HCT116 (cell line): Measurements from ENCODE around the gene IFIT5. TPM values are rescaled to one million over a fixed set of nuclear protein-coding genes. Genes with fewer than 3 reads are reported as not detected.

Experiments
- ATAC-seq: fragments of 200-7000 bp; cut with Tn5 transposase; 2 replicates; pipeline ENCODE4 v1.9.1; 2020; ENCODE audit warnings: mild to moderate bottlenecking, moderate library complexity
- BruUV-seq: library from RNA; stranded (reverse); fragments of 400-500 nt; replicated peaks from 2 replicates; lab custom pipeline; 2021; lab: Mats Ljungman, UMichigan
- CTCF ChIA-PET: fragments of 300-600 bp; sonication (Branson Sonifier 250); formaldehyde crosslinking; loops from one replicate; lab custom pipeline; 2021; ENCODE audit warnings: antibody characterized with exemption; lab: Charles Lee
- POLR2A ChIA-PET: fragments of 300-600, 350-600 bp; sonication (Branson Sonifier 250); formaldehyde crosslinking; loops from one replicate; lab custom pipeline; 2021; ENCODE audit warnings: antibody characterized with exemption; lab: Charles Lee
- RAD21 ChIA-PET, 2 experiments: fragments of 300-600 bp; sonication (Branson Sonifier 250); formaldehyde crosslinking; loops; one replicate each; lab custom pipeline; 2023; ENCODE audit warnings: low total read pairs in 2 of 2; ENCODE audit not compliant: uncharacterized antibody in 2 of 2, unreplicated experiment in 2 of 2, low non-redundant PET in 1 of 2; lab: Charles Lee
- DNase-seq: peaks from one replicate; pipeline ENCODE4 v3.0.0-alpha.2; 2010; ENCODE audit warnings: low read depth, low spot score
- H2AFZ ChIP-seq: fragments of 200-600 bp; shearing (Covaris generic), sonication (generic); 2 replicates; pipeline ENCODE4 v1.6.1; 2017; ENCODE audit warnings: low read depth, mixed run types, mixed read lengths, antibody characterized with exemption, low read length; ENCODE audit not compliant: poor library complexity, severe bottlenecking
- H3K27ac ChIP-seq: 2 replicates; pipeline ENCODE4 v1.5.1; 2012; ENCODE audit warnings: low read depth, low read length
- H3K27me3 ChIP-seq: fragments of 200-600 bp; sonication (generic); 2 replicates; pipeline ENCODE4 v1.6.1; 2016; ENCODE audit warnings: mixed run types, low read length, mixed read lengths; ENCODE audit not compliant: insufficient read depth
- H3K36me3 ChIP-seq, 2 experiments: fragments of 200-500 bp in 1 of 2; fragments of 200-600 bp in 1 of 2; sonication (Bioruptor generic) in 1 of 2; sonication (generic) in 1 of 2; 2 replicates each; pipeline versions ENCODE4 v1.5.1 to v1.6.1; 2014 to 2016; ENCODE audit warnings: low read length in 2 of 2, inconsistent platforms in 1 of 2, mixed read lengths in 1 of 2, mixed run types in 1 of 2; ENCODE audit not compliant: insufficient read depth in 2 of 2, control insufficient read depth in 1 of 2
- H3K4me1 ChIP-seq, 2 experiments: fragments of 200-600 bp in 1 of 2; sonication (generic) in 1 of 2; 2 replicates each; pipeline versions ENCODE4 v1.5.1 to v1.6.1; 2012 to 2017; ENCODE audit warnings: low read length in 2 of 2, inconsistent platforms in 1 of 2, mild to moderate bottlenecking in 1 of 2, mixed read lengths in 1 of 2, mixed run types in 1 of 2, moderate library complexity in 1 of 2; ENCODE audit not compliant: insufficient read depth in 2 of 2, control insufficient read depth in 1 of 2
- H3K4me2 ChIP-seq: fragments of 200-600 bp; sonication (generic); 2 replicates; pipeline ENCODE4 v1.6.1; 2017; ENCODE audit warnings: mixed run types, low read length, mixed read lengths
- H3K4me3 ChIP-seq, 2 experiments: fragments of 200-600 bp in 1 of 2; sonication (generic) in 1 of 2; replicated peaks in 1 of 2; 2 replicates each; pipeline ENCODE4 v1.5.1; 2011 to 2016; ENCODE audit warnings: low read length in 2 of 2, control low read depth in 1 of 2, low read depth in 1 of 2, mild to moderate bottlenecking in 1 of 2, mixed read lengths in 1 of 2, mixed run types in 1 of 2
- H3K79me2 ChIP-seq: fragments of 200-600 bp; sonication (generic); 2 replicates; pipeline ENCODE4 v1.6.1; 2017; ENCODE audit warnings: mild to moderate bottlenecking, mixed run types, low read length, moderate library complexity, mixed read lengths; ENCODE audit not compliant: insufficient read depth
- H3K9ac ChIP-seq: fragments of 200-600 bp; sonication (generic); 2 replicates; pipeline ENCODE4 v1.6.1; 2016; ENCODE audit warnings: low read length, mixed read lengths
- H3K9me2 ChIP-seq: fragments of 200-600 bp; sonication (generic), shearing (Covaris generic); 2 replicates; pipeline ENCODE4 v1.6.1; 2017; ENCODE audit warnings: mixed run types, mild to moderate bottlenecking, moderate library complexity; ENCODE audit not compliant: insufficient read depth
- H3K9me3 ChIP-seq, 2 experiments: fragments of 200-500 bp in 1 of 2; fragments of 200-600 bp in 1 of 2; sonication (Bioruptor generic) in 1 of 2; sonication (generic) in 1 of 2; 2 replicates each; pipeline ENCODE4 v1.6.1; 2014 to 2017; ENCODE audit warnings: low read length in 2 of 2, mixed read lengths in 2 of 2, inconsistent platforms in 1 of 2, low read depth in 1 of 2, mild to moderate bottlenecking in 1 of 2, mixed run types in 1 of 2, moderate library complexity in 1 of 2; ENCODE audit not compliant: control insufficient read depth in 1 of 2, insufficient read depth in 1 of 2
- H4K20me1 ChIP-seq: fragments of 200-600 bp; sonication (generic), shearing (Covaris generic); 2 replicates; pipeline ENCODE4 v1.6.1; 2017; ENCODE audit warnings: mixed run types, mild to moderate bottlenecking, moderate library complexity; ENCODE audit not compliant: insufficient read depth
- ATF3 ChIP-seq: IDR thresholded peaks from 2 replicates; pipeline ENCODE4 v1.6.1; 2012
- CTCF ChIP-seq, 3 experiments: fragments of 200-600 bp in 1 of 3; sonication (generic) in 1 of 3; IDR thresholded peaks in 2 of 3; conservative IDR thresholded peaks in 1 of 3; 2 replicates each; pipeline ENCODE4 v1.5.1; 2012 to 2017; ENCODE audit warnings: low read depth in 2 of 3, low read length in 2 of 3, antibody characterized with exemption in 1 of 3, borderline replicate concordance in 1 of 3, control low read depth in 1 of 3, mild to moderate bottlenecking in 1 of 3, mixed read lengths in 1 of 3, mixed run types in 1 of 3, moderate library complexity in 1 of 3; ENCODE audit not compliant: insufficient read depth in 1 of 3
- EGR1 ChIP-seq: IDR thresholded peaks from 2 replicates; pipeline ENCODE4 v1.6.1; 2012; ENCODE audit warnings: low read depth
- ELF1 ChIP-seq: IDR thresholded peaks from 2 replicates; pipeline ENCODE4 v1.6.1; 2012; ENCODE audit warnings: low read depth, borderline replicate concordance
- EZH2 ChIP-seq: fragments of 200-600 bp; sonication (generic); IDR thresholded peaks from 2 replicates; pipeline ENCODE4 v1.6.1; 2017; ENCODE audit warnings: antibody characterized with exemption, mixed run types
- EZH2phosphoT487 ChIP-seq: fragments of 200-600 bp; IDR thresholded peaks from 2 replicates; pipeline ENCODE4 v1.6.1; 2018; ENCODE audit warnings: antibody characterized with exemption, borderline replicate concordance
- FOSL1 ChIP-seq: IDR thresholded peaks from 2 replicates; pipeline ENCODE4 v1.6.1; 2012; ENCODE audit warnings: low read depth
- JUND ChIP-seq: IDR thresholded peaks from 2 replicates; pipeline ENCODE4 v1.6.1; 2012
- MAX ChIP-seq: IDR thresholded peaks from 2 replicates; pipeline ENCODE4 v1.6.1; 2012
- POLR2A ChIP-seq: IDR thresholded peaks from 2 replicates; pipeline ENCODE4 v1.7.0; 2011; ENCODE audit warnings: borderline replicate concordance; ENCODE audit not compliant: insufficient read depth, insufficient read length; ENCODE audit errors: extremely low read depth
- RAD21 ChIP-seq: IDR thresholded peaks from 2 replicates; pipeline ENCODE4 v1.6.1; 2012; ENCODE audit warnings: low read depth, mild to moderate bottlenecking
- SP1 ChIP-seq: IDR thresholded peaks from 2 replicates; pipeline ENCODE4 v1.6.1; 2012; ENCODE audit warnings: low read depth
- SRF ChIP-seq: IDR thresholded peaks from 2 replicates; pipeline ENCODE4 v1.6.1; 2012; ENCODE audit warnings: low read depth
- TCF7L2 ChIP-seq: IDR thresholded peaks from 2 replicates; pipeline ENCODE4 v1.7.0; 2011; ENCODE audit warnings: borderline replicate concordance, inconsistent platforms; ENCODE audit not compliant: insufficient read depth, insufficient read length; ENCODE audit errors: extremely low read depth
- ZBTB33 ChIP-seq: IDR thresholded peaks from 2 replicates; pipeline ENCODE4 v1.6.1; 2011; ENCODE audit warnings: mild to moderate bottlenecking, low read length, moderate library complexity; ENCODE audit not compliant: insufficient replicate concordance; ENCODE audit errors: extremely low read depth
- ZFX ChIP-seq: fragments of 450-650 bp; IDR thresholded peaks from 2 replicates; pipeline ENCODE4 v1.6.1; 2017
- intact Hi-C: fragments of 100-400 bp; cut with micrococcal nuclease; formaldehyde crosslinking; loops from 2 replicates; pipeline ENCODE4 v1.10.0; 2022
- total RNA-seq: library from RNA; stranded (reverse); gene quantifications from one replicate; pipeline ENCODE4 v1.2.1, GENCODE V29; 2021; ENCODE audit not compliant: unreplicated experiment

IFIT5 gene
- total RNA-seq, 1 experiment from 2014 or later, result 11.1 TPM

- TF ChIP-seq MAX, result no peak
- no peak for TF ChIP-seq CTCF (IDR thresholded peaks at IDR 0.05 in 2 of 3, conservative IDR thresholded peaks at IDR 0.05 in 1 of 3; ENCODE audit: borderline replicate concordance in 1 of 3, insufficient read depth in 1 of 3, low read depth in 2 of 3, low read length in 2 of 3)
These were observed 29.7 kb upstream of the IFIT5 start (continued) for GRCh38 chr10:89384474-89385340.

- Histone ChIP-seq H3K9me3 (no peaks in the 10 kb centered on the region), H3K27me3 (no peaks in the 10 kb centered on the region), H3K9me2 (no peaks in the 10 kb centered on the region), H3K4me1 (peaks cover 2 to 11% of the 10 kb centered on the region in 2 experiments; a peak in 3 of 4 replicates), H3K79me2 (no peaks in the 10 kb centered on the region), H3K27ac (no peak overlapping the region), H3K4me2 (no peak overlapping the region), H3K9ac (no peak overlapping the region), H3K36me3 (no peaks in the 10 kb centered on the region), H3K4me3 (no peak overlapping the region), H2AFZ (no peak overlapping the region), H4K20me1 (no peaks in the 10 kb centered on the region)
- RAD21 ChIA-PET, result no interaction called here
- POLR2A ChIA-PET, result no interaction called here
- intact Hi-C loops, result loop anchor here (1.0 kb wide), 1 partner anchor 172 kb away; no protein-coding TSS in a partner anchor
- TF ChIP-seq POLR2A (no peak), ATF3 (no peak), ZFX (no peak), FOSL1 (no peak), JUND (no peak), EZH2phosphoT487 (no peak), RAD21 (no peak), CTCF (IDR thresholded peaks at IDR 0.05 in 2 of 3, conservative IDR thresholded peaks at IDR 0.05 in 1 of 3; ENCODE audit: borderline replicate concordance in 1 of 3, insufficient read depth in 1 of 3, low read depth in 2 of 3, low read length in 2 of 3) (no peak), SRF (no peak), ELF1 (no peak), EGR1 (no peak), ZBTB33 (no peak), SP1 (no peak), TCF7L2 (no peak), EZH2 (no peak)
- BruUV-seq, result no TSS peak
- CTCF ChIA-PET, result interaction anchor here (1.0 to 3.0 kb wide), 2 partner anchors 19 to 173 kb away, joined by 5 to 11 read pairs; no protein-coding TSS in a partner anchor
- ATAC-seq, result no peak
- no peak for DNase-seq
These were observed 25.6 kb upstream of the IFIT5 start for GRCh38 chr10:89388806-89389205.
